WTC11 (cell line): ENCODE measurements around the gene PAPPA2. TPM values are rescaled to one million over a fixed set of nuclear protein-coding genes. Genes with fewer than 3 reads are reported as not detected.

Experiments used
- ATAC-seq: fragments of 200-7000 bp; cut with Tn5 transposase; 2 replicates; pipeline ENCODE4 v1.10.0; 2021; ENCODE audit warnings: mild to moderate bottlenecking, moderate library complexity
- CTCF ChIA-PET: fragments of 300-600 bp; sonication (Branson Sonifier 250); formaldehyde crosslinking; loops from one replicate; lab custom pipeline; 2021; ENCODE audit warnings: antibody characterized with exemption; lab: Charles Lee
- POLR2A ChIA-PET: fragments of 350-600 bp; sonication (Branson Sonifier 250); formaldehyde crosslinking; loops from one replicate; lab custom pipeline; 2021; ENCODE audit warnings: antibody characterized with exemption; lab: Charles Lee
- DNase-seq: peaks from one replicate; pipeline ENCODE4 v3.0.0; 2021; ENCODE audit warnings: low spot score
- H3K27ac Mint-ChIP-seq: 2 replicates; pipeline ENCODE4 v1.8.0; 2021; ENCODE audit warnings: mixed read lengths
- H3K27me3 Mint-ChIP-seq: 2 replicates; pipeline ENCODE4 v1.8.0; 2021; ENCODE audit warnings: low read depth, mild to moderate bottlenecking, moderate library complexity, mixed read lengths
- H3K36me3 Mint-ChIP-seq: 2 replicates; pipeline ENCODE4 v1.8.0; 2021; ENCODE audit warnings: mixed read lengths
- H3K4me1 Mint-ChIP-seq: 2 replicates; pipeline ENCODE4 v1.8.0; 2022; ENCODE audit warnings: mixed read lengths
- H3K4me3 Mint-ChIP-seq: 2 replicates; pipeline ENCODE4 v1.8.0; 2021; ENCODE audit warnings: mild to moderate bottlenecking, moderate library complexity, mixed read lengths
- H3K9me3 Mint-ChIP-seq: 2 replicates; pipeline ENCODE4 v1.8.0; 2021; ENCODE audit warnings: mixed read lengths
- CREB1 ChIP-seq: sonication (generic); formaldehyde crosslinking; IDR thresholded peaks from 2 replicates; pipeline ENCODE4 v1.8.0; 2023; ENCODE audit warnings: mild to moderate bottlenecking, missing genetic modification reagents
- ETV6 ChIP-seq: sonication (generic); formaldehyde crosslinking; IDR thresholded peaks from 2 replicates; pipeline ENCODE4 v1.8.1; 2022; ENCODE audit warnings: mild to moderate bottlenecking, missing genetic modification reagents
- NFATC4 ChIP-seq: fragments of 250-450 bp; sonication (Bioruptor Pico); IDR thresholded peaks from 2 replicates; pipeline ENCODE4 v1.9.0; 2021; ENCODE audit warnings: mild to moderate bottlenecking
- ZNF671 ChIP-seq: fragments of 250-450 bp; sonication (Bioruptor Pico); IDR thresholded peaks from 2 replicates; pipeline ENCODE4 v1.8.0; 2021; ENCODE audit warnings: mild to moderate bottlenecking
- total RNA-seq: library from RNA; stranded (reverse); gene quantifications from 3 replicates; pipeline ENCODE4 v1.2.3, GENCODE V29; 2021
- TF ChIP-seq, protein P1 (sequence below): fragments of 200-600 bp; IDR thresholded peaks from 2 replicates; pipeline ENCODE4 v1.8.0; 2022; ENCODE audit warnings: antibody characterized with exemption
- TF ChIP-seq, protein P2 (sequence below): fragments of 250-450 bp; sonication (Bioruptor Pico); IDR thresholded peaks from 2 replicates; pipeline ENCODE4 v1.9.0; 2021; ENCODE audit warnings: mild to moderate bottlenecking
- TF ChIP-seq, protein P3 (sequence below): sonication (generic); formaldehyde crosslinking; IDR thresholded peaks from 2 replicates; pipeline ENCODE4 v1.8.0; 2023; ENCODE audit warnings: mild to moderate bottlenecking, missing genetic modification reagents
- TF ChIP-seq, protein P4 (sequence below): sonication (generic); formaldehyde crosslinking; IDR thresholded peaks from 2 replicates; pipeline ENCODE4 v1.8.0; 2023; ENCODE audit warnings: missing genetic modification reagents
- TF ChIP-seq, protein P5 (sequence below): sonication (generic); formaldehyde crosslinking; IDR thresholded peaks from 2 replicates; pipeline ENCODE4 v1.8.0; 2023; ENCODE audit warnings: missing genetic modification reagents, mild to moderate bottlenecking, borderline replicate concordance
- TF ChIP-seq, protein P6 (sequence below): fragments of 250-450 bp; sonication (Bioruptor Pico); IDR thresholded peaks from 2 replicates; pipeline ENCODE4 v1.9.0; 2021; ENCODE audit warnings: moderate library complexity, mild to moderate bottlenecking, inconsistent platforms, borderline replicate concordance

The PAPPA2 gene
- total RNA-seq, 1 experiment from 2014 or later = 0.74 TPM

DNA sequence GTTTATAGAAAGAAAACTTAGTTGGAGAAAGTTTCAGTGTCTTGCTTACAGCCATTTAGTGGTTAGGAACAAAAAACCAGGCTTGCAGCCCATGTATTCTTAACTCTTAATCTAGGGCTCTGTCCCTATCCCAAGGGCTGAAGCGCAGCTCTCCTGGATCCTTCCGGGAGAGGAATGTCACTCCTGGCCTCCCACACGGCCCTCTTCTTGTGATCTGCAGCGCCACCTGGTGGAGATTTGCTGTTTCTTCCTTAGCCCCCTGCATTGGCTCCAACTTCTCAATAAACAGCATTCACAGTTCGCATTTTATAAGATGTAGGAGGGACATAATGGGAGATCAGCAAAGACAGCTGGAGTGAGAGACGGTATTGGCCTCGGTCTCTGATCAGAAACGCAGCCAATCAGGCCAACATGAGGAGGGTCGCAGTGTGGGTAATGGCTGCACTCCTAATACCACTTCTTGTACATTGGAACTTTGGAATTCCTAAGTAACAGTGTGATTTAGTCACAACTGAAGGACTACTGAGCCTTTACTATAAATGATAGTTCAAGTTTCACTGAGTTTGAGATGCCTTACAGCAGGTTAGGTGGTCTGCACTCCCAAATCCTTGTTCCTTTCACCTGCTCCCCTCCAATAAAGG, 418.1 kb downstream of the PAPPA2 start:
- Mint-ChIP-seq H3K9me3 (no peaks in the 10 kb centered on the region), H3K27ac (no peak overlapping the region), H3K36me3 (no peaks in the 10 kb centered on the region), H3K4me3 (no peak overlapping the region), H3K4me1 (no peaks in the 10 kb centered on the region; the same call in 1 of the 2 replicates), H3K27me3 (no peaks in the 10 kb centered on the region; the same call in 1 of the 2 replicates)
- ChIA-PET CTCF (interaction anchor here (0.6 to 1.5 kb wide), 25 partner anchors 9 to 1032 kb away, joined by 3 to 13 read pairs (median 4); no protein-coding TSS in a partner anchor), POLR2A (interaction anchor here (0.6 kb wide), 1 partner anchor 1729 kb away, joined by 3 read pairs; no protein-coding TSS in a partner anchor)
- DNase-seq (peak; percentile 84), ATAC-seq (peak; percentile 86)
- TF ChIP-seq, protein P1, sequence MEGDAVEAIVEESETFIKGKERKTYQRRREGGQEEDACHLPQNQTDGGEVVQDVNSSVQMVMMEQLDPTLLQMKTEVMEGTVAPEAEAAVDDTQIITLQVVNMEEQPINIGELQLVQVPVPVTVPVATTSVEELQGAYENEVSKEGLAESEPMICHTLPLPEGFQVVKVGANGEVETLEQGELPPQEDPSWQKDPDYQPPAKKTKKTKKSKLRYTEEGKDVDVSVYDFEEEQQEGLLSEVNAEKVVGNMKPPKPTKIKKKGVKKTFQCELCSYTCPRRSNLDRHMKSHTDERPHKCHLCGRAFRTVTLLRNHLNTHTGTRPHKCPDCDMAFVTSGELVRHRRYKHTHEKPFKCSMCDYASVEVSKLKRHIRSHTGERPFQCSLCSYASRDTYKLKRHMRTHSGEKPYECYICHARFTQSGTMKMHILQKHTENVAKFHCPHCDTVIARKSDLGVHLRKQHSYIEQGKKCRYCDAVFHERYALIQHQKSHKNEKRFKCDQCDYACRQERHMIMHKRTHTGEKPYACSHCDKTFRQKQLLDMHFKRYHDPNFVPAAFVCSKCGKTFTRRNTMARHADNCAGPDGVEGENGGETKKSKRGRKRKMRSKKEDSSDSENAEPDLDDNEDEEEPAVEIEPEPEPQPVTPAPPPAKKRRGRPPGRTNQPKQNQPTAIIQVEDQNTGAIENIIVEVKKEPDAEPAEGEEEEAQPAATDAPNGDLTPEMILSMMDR = peak; percentile 86
- TF ChIP-seq, protein P2, sequence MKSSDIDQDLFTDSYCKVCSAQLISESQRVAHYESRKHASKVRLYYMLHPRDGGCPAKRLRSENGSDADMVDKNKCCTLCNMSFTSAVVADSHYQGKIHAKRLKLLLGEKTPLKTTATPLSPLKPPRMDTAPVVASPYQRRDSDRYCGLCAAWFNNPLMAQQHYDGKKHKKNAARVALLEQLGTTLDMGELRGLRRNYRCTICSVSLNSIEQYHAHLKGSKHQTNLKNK (CRISPR knock-in tag) = no peak

DNA sequence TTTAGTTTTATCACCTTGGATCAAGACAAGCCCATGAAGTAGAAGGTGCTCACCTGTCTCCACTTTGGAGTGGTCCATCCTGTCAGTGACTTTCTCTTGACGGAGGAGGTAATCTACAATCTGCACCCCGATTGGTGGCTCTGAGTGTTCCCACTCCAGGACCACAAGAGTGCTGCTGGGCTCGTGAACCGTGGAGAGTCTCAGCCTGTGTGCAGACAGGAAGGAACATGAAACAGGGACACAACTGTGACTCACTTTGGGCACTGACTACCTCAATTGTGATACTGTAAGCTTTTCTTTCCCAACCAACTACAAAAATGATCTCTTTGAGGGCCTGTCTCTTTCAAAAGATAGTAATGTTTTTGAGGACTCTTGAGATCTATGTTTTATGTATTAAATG, 421.3 kb downstream of the PAPPA2 start:
- Mint-ChIP-seq H3K9me3 (no peaks in the 10 kb centered on the region), H3K27ac (no peak overlapping the region), H3K27me3 (no peaks in the 10 kb centered on the region), H3K4me1 (no peaks in the 10 kb centered on the region), H3K36me3 (no peaks in the 10 kb centered on the region), H3K4me3 (no peak overlapping the region)
- TF ChIP-seq NFATC4 (CRISPR knock-in tag) = no peak
- DNase-seq = no peak
- POLR2A ChIA-PET = no interaction called here
- no peak for ATAC-seq
- CTCF ChIA-PET = interaction anchor here (1.1 kb wide), 1 partner anchor 65 kb away, joined by 3 read pairs; no protein-coding TSS in a partner anchor

DNA sequence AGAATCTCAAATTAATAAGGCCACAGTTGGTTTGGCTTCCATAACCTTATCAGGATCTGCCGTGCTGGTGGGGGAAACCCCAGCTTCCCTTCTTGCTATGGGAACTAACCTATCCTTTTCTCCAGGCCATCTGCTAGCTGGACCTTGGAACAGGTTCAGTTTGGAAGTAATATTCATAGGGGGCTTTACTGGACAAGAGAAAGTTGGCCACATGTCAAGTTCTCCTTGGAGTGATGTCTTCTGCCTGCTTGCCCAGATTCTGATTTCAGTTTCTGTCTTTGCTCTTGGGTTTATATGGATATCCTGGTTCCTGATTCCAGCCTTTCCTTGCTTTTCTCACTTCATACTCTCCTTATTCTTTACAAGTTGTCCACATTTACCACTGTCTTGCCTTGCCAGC, 421.9 kb downstream of the PAPPA2 start:
- Mint-ChIP-seq H3K4me3 (no peak overlapping the region), H3K27me3 (no peaks in the 10 kb centered on the region), H3K36me3 (no peaks in the 10 kb centered on the region), H3K27ac (no peak overlapping the region)
- CTCF ChIA-PET = interaction anchor here (1.1 kb wide), 1 partner anchor 64 kb away, joined by 3 read pairs; no protein-coding TSS in a partner anchor
- ATAC-seq (no peak), DNase-seq (no peak)
- POLR2A ChIA-PET = no interaction called here
- TF ChIP-seq, protein P3, sequence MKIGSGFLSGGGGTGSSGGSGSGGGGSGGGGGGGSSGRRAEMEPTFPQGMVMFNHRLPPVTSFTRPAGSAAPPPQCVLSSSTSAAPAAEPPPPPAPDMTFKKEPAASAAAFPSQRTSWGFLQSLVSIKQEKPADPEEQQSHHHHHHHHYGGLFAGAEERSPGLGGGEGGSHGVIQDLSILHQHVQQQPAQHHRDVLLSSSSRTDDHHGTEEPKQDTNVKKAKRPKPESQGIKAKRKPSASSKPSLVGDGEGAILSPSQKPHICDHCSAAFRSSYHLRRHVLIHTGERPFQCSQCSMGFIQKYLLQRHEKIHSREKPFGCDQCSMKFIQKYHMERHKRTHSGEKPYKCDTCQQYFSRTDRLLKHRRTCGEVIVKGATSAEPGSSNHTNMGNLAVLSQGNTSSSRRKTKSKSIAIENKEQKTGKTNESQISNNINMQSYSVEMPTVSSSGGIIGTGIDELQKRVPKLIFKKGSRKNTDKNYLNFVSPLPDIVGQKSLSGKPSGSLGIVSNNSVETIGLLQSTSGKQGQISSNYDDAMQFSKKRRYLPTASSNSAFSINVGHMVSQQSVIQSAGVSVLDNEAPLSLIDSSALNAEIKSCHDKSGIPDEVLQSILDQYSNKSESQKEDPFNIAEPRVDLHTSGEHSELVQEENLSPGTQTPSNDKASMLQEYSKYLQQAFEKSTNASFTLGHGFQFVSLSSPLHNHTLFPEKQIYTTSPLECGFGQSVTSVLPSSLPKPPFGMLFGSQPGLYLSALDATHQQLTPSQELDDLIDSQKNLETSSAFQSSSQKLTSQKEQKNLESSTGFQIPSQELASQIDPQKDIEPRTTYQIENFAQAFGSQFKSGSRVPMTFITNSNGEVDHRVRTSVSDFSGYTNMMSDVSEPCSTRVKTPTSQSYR (CRISPR knock-in tag) = no peak
- TF ChIP-seq, protein P4, sequence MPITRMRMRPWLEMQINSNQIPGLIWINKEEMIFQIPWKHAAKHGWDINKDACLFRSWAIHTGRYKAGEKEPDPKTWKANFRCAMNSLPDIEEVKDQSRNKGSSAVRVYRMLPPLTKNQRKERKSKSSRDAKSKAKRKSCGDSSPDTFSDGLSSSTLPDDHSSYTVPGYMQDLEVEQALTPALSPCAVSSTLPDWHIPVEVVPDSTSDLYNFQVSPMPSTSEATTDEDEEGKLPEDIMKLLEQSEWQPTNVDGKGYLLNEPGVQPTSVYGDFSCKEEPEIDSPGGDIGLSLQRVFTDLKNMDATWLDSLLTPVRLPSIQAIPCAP = no peak
- TF ChIP-seq, all 79 proteins: peak for 0
- no peaks in the 10 kb centered on the region for H3K4me1 Mint-ChIP-seq
- no peaks in the 10 kb centered on the region for H3K9me3 Mint-ChIP-seq

DNA sequence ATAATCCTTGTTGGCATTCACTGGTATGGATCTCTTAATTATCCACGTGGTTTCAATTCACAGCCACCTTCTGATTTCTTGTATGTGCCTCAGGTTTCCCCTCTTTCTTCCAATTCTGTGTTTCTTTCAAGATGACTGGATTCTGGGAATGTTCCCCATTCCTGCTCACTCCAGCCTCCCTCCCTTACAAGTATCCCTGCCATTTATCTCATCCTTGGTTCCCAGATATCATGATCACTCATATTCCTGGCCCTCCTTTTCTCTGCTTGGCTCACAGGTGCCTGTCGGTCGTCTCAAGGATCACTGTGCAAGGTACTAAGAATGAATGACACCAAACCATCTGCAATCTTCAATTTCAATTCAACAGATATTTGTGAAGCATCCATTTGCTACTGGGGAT, 422.4 kb downstream of the PAPPA2 start:
- H3K27me3 Mint-ChIP-seq = no peaks in the 10 kb centered on the region
- TF ChIP-seq, protein P5, sequence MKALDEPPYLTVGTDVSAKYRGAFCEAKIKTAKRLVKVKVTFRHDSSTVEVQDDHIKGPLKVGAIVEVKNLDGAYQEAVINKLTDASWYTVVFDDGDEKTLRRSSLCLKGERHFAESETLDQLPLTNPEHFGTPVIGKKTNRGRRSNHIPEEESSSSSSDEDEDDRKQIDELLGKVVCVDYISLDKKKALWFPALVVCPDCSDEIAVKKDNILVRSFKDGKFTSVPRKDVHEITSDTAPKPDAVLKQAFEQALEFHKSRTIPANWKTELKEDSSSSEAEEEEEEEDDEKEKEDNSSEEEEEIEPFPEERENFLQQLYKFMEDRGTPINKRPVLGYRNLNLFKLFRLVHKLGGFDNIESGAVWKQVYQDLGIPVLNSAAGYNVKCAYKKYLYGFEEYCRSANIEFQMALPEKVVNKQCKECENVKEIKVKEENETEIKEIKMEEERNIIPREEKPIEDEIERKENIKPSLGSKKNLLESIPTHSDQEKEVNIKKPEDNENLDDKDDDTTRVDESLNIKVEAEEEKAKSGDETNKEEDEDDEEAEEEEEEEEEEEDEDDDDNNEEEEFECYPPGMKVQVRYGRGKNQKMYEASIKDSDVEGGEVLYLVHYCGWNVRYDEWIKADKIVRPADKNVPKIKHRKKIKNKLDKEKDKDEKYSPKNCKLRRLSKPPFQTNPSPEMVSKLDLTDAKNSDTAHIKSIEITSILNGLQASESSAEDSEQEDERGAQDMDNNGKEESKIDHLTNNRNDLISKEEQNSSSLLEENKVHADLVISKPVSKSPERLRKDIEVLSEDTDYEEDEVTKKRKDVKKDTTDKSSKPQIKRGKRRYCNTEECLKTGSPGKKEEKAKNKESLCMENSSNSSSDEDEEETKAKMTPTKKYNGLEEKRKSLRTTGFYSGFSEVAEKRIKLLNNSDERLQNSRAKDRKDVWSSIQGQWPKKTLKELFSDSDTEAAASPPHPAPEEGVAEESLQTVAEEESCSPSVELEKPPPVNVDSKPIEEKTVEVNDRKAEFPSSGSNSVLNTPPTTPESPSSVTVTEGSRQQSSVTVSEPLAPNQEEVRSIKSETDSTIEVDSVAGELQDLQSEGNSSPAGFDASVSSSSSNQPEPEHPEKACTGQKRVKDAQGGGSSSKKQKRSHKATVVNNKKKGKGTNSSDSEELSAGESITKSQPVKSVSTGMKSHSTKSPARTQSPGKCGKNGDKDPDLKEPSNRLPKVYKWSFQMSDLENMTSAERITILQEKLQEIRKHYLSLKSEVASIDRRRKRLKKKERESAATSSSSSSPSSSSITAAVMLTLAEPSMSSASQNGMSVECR (CRISPR knock-in tag) = no peak
- TF ChIP-seq ETV6 (CRISPR knock-in tag) (no peak), ZNF671 (CRISPR knock-in tag) (no peak), CREB1 (CRISPR knock-in tag) (no peak)
- TF ChIP-seq, protein P6, sequence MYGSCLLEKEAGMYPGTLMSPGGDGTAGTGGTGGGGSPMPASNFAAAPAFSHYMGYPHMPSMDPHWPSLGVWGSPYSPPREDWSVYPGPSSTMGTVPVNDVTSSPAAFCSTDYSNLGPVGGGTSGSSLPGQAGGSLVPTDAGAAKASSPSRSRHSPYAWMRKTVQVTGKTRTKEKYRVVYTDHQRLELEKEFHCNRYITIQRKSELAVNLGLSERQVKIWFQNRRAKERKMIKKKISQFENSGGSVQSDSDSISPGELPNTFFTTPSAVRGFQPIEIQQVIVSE (CRISPR knock-in tag) = no peak
- ChIA-PET POLR2A (no interaction called here), CTCF (no interaction called here)
- no peak overlapping the region for H3K4me3 Mint-ChIP-seq
- DNase-seq (no peak), ATAC-seq (no peak)
- no peaks in the 10 kb centered on the region for H3K4me1 Mint-ChIP-seq
- H3K27ac Mint-ChIP-seq = no peak overlapping the region
- H3K9me3 Mint-ChIP-seq = no peaks in the 10 kb centered on the region
- H3K36me3 Mint-ChIP-seq = no peaks in the 10 kb centered on the region
